NCI-H460 (cell line): ENCODE measurements around the gene PTPRG. TPM values are rescaled to one million over a fixed set of nuclear protein-coding genes. Genes with fewer than 3 reads are reported as not detected.

Source experiments
- DNase-seq: peaks from one replicate; pipeline ENCODE4 v3.0.0-alpha.2; 2016; ENCODE audit warnings: low read depth; ENCODE audit errors: extremely low read depth
- total RNA-seq: library from RNA; depleted of rRNA; stranded (reverse); fragments of >200 nt; shearing (Covaris generic); gene quantifications from 2 replicates; pipeline ENCODE4 v1.2.3, GENCODE V29; 2014

Gene PTPRG
- total RNA-seq, 1 experiment from 2014 or later, result 24.9 TPM

DNA sequence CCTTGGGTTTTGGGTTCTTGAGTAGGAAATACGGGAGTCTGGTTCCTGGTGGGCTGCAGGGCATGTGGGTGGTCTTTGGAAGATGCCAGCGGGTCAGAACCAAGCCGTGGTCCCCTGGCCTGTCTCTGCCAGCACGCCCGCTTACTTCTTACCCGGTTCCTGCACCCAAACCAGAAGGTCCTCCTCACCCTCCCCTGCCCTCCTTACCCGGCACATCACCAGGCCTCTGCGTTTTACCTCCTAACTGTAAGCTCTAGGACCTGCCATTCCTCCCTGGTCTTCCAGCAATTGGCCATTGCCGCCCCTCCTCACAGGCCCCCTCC is 628.0 kb downstream of the PTPRG start:
- DNase-seq, result no peak

DNA sequence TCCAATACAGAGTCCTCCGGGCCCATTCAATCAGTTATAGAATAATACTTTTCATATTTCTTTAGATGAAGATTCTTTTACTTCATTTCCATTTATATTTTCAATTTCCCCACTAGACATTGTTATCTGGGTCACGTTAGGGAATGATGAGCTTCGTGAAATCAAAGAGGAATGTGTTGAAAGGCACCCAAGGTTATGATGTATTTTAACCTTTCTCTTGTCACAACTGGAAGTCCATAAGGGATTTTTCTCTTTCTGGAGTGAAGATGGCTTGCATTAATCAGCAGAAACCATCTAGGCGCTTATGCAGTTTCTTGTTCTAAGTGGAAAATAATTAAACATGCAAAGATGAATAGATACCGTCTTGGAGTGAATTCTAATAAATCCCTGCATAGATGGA is 631.5 kb downstream of the PTPRG start:
- no peak for DNase-seq

DNA sequence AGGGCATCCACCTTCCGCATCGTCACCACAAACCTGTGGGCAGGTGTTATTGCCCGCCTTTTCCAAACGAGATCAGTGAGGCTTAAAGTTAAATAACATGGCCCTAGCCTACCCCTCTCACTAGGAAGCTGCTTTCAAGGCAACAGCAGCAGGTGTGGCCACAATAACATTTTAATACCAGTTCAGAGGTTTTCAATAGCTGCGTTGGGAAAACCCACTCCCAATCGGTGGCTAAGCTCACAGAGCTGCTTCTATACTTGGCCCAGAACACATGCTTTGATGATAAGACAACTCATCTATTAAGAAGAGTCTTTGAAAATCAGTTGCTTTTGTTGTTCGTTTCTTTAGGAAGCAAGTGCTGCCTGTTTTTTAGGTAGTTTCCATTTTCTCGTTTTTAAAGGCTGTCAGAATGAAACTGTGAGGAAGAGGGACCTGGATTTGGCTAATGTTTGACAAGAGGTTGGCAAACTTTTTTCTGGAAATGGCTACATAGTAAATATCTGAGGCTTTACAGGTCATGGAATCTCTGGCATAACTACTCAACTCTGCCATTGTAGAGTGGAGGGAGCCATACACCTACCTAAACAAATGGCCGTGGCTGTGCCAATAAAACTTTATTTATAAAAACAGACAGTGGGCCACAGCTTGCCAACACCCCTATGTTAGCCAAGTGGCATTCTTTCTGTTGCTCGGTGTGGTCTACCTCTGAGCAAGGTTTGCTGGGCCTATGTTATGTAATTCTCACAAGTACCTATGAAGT is 632.4 kb downstream of the PTPRG start:
- DNase-seq, result no peak

DNA sequence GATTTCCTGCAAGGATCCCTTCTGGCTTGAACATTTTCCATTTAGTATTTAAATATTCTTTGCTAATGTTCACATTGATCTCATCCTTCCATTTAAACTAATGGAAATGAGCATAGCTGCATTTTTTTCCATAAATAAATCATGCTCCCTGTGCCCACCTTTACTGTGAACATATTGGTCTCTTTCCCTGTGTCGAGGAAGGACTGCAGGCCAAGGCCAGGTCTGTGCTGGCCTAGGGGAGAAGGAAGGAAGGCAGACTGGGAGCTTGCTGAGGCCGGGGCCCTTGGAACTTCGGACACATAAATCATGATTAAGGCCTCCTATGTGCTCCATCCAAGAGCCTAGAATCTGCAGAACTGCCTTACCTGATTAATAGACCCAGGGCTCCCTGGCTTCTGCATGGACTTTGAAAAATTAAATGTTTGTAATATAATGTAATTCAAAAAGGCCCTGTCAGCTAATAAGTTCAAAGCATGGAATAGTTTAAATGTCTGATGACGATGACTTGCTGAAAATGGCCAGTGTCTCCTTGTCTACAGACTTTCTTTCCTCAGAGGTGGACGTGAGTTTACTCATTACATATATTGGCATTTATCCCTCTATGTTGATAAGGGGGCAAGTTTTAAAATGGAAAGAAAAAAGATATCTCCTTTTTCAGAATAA is 636.1 kb downstream of the PTPRG start:
- DNase-seq, result no peak

- DNase-seq, result no peak
These were observed 637.8 kb downstream of the PTPRG start for GRCh38 chr3:62199126-62199525.

- peak; percentile 25 for DNase-seq
These were observed 640.2 kb downstream of the PTPRG start for GRCh38 chr3:62201438-62202035.

- no peak for DNase-seq
These were observed 641.8 kb downstream of the PTPRG start for GRCh38 chr3:62203152-62203551.

GRCh38 chr3:62203561-62203960 is 642.2 kb downstream of the PTPRG start:
- no peak for DNase-seq

DNA sequence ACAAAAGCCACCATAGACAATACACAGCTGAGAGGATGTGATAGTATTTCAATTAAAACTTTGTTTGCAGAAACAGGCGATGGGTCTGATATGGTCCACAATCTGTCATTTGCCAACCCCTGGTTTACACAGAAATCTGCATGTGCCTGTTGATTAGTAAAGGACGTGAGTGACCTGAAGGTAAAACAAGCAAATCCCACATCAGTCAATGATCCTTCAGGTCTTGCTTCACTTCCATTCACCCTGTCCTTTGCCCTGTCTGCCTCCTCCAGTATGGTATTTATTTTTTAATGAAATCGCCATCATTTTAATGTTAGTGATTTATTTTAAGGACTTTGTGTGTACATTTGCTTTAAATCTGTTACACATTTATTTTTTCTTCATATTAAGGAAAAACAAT is 645.8 kb downstream of the PTPRG start:
- DNase-seq, result no peak

GRCh38 chr3:62208385-62208784 is 647.0 kb downstream of the PTPRG start:
- DNase-seq, result no peak

GRCh38 chr3:62209101-62209500 is 647.7 kb downstream of the PTPRG start:
- no peak for DNase-seq

DNA sequence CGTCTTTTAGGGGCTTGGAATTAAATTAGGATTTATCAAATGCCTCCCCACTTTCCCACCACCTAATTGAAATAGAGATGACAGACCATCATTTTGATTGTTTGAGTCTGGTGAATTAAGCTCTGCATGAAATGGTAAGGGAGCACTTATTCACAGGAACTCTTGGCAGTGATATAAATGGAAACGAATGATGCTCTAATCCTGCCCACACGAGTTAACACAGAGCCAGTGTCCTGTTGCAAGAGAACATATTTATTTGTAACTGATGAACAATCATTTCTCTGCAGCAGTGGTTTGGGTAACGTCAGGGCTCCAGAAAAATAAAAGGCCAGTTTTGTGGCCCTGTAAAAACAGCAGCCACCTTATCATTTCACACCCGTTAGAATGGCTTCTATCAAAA is 648.6 kb downstream of the PTPRG start:
- no peak for DNase-seq

- no peak for DNase-seq
These were observed 650.5 kb downstream of the PTPRG start for GRCh38 chr3:62211675-62212429.

- DNase-seq, result no peak
These were observed 653.5 kb downstream of the PTPRG start for GRCh38 chr3:62214850-62215249.

DNA sequence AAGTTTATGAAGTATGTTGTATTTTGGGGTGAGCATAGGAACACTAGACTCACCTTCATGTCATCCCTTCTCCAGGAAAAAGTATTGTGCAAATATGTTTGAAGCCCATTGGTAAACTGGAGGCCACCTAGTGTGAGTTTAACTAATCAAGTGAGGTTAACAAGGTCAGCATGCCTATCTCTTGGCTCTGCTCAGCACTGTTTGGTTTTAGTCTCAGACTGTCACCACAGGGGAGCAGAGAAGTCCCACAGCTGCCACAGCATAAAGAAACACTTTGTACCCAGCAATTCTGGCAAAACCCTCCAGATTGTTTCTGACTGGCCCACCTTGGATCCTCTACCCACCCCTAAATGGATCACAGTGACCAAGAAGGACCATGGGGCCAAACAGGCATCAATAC is 659.2 kb downstream of the PTPRG start:
- no peak for DNase-seq

DNA sequence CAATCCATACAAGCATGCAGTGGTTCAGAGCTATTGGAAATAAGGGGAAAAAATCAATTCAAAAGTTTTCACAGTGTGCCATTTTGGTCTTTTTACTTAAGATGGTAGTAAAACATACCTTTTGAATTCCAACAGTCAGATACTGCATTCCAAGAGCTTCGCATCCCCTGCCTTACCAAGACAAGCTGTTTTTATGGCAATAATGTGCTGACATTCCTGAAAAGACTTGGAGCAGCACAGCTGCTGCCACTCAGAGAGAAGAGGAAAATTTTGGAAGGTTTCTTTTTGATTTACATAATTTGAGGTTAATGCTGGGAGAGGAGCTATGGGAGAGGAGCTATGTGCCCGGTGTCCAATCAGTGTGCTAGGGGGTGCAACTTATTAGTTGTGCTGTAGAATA is 663.7 kb downstream of the PTPRG start:
- DNase-seq, result no peak

DNA sequence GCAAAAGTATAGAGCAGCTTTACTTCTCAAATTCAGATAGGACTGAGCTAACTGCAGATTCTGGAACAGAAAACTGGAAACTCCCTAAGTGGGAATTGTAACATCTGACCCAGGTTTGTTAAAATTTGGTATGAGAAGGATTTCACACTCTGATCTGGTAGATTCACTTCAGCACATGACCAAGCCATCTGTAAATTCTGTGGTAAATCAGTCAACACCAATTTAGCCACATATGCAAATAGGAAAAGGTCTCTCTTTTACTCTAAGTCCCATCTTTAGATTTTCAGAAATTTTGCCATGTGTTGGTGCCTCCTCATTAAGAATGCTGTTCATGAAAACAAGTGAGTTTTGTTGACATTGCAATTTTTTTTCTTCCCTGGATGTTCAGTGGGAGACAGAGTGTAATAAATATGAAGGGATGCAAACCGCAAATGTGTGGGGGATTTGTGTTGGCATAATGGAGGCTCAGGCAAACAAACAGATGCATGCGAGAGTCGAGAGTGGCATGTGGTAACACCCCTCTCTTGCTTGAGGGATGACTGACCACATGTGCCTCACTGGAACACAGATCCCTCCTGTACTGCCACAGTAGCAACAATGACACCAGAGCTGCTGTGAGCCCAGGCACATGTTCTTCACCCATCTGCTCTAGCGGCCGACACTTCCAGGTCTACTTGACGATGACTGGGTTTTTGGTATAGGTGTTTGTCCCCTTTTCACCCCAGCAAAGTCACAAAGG is 665.4 kb downstream of the PTPRG start:
- no peak for DNase-seq

GRCh38 chr3:62228467-62228866 is 667.1 kb downstream of the PTPRG start:
- DNase-seq, result no peak

DNA sequence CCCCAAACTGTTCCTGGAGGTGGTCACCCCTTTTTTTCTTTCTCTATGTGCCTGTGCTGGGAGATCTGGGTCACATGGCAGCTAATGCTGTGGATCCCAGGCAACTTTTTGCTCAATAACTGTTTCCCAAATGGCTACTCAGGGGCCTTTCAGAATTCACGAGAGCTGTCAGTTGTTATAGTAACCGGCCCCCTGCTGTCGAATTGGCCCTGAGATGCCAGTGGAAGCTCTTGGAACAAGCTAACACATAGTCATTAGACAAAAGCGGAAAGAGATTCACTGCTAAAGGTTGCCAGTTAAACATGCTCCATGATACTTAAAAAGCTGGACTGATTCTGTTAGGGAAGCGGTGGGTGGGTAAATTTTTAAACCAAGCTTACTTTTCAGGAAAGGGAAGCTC is 667.8 kb downstream of the PTPRG start:
- DNase-seq, result no peak

GRCh38 chr3:62229908-62230307 is 668.5 kb downstream of the PTPRG start:
- DNase-seq, result peak; percentile 1

DNA sequence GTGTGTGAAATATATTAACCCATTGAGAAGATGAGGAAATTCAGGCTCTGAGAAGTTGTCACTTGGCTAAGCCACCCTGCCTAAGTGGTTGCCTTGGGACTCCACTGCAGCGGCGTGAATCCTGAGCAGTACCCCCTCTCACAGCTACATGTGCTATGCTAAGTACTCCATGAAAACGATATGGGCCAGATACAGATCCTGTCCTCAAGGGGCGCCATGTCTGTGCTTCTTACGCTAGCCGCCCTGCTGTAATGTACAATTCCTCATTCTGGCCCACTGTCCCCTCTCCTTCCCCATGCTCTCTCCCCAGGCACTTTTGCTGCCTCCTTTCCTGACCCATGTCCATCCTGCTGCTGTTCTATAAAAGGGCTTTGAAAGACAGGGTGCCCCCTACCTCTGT is 671.7 kb downstream of the PTPRG start:
- DNase-seq, result no peak
